Measurements from ENCODE around the gene ACTR8. TPM values are rescaled to one million over a fixed set of nuclear protein-coding genes. Genes with fewer than 3 reads are reported as not detected.

ACTR8 gene
- total RNA-seq, 2 experiments from 2014 or later, result 39.6 to 48.7 TPM

GRCh38 chr3:53845103-53845880 is 36.7 kb downstream of the ACTR8 start:
- peaks cover 15% of the 10 kb centered on the region for H3K4me1 ChIP-seq (ENCODE audit: insufficient read depth, low read length, poor library complexity, severe bottlenecking)
- H4K20me1 ChIP-seq (ENCODE audit: insufficient read depth, low read length), result no peaks in the 10 kb centered on the region
- peak; percentile 20 for DNase-seq (ENCODE audit: low spot score)
- H2AFZ ChIP-seq (ENCODE audit: low read length), result no peak overlapping the region; the same call in 1 of the 2 replicates
- no peaks in the 10 kb centered on the region for H3K9me3 ChIP-seq (ENCODE audit: low read length)
- ChIA-PET CTCF (ENCODE audit: unreplicated experiment) (interaction anchor here (0.5 kb wide), 1 partner anchor 196 kb away, joined by 4 read pairs; no protein-coding TSS in a partner anchor), POLR2A (interaction anchor here (0.5 to 1.6 kb wide), 6 partner anchors 8 to 206 kb away, joined by 3 to 5 read pairs (median 3); partner anchors contain the start of gene ACTR8)
- H3K27ac ChIP-seq (ENCODE audit: low read depth, low read length, poor library complexity, severe bottlenecking), result no peak overlapping the region
- intact Hi-C loops (cut with micrococcal nuclease; ENCODE audit: unreplicated experiment), result loop anchor here (2.0 kb wide), 1 partner anchor 46 kb away; the partner anchor contains the start of gene SELENOK
- H3K4me2 ChIP-seq (ENCODE audit: low read length), result peak overlapping the region; percentile 60
- H3K4me3 ChIP-seq (ENCODE audit: low read depth, low read length, poor library complexity, severe bottlenecking), result peak overlapping the region; percentile 54
- no peaks in the 10 kb centered on the region for H3K9me2 ChIP-seq (ENCODE audit: insufficient read depth, low read length)
- no peaks in the 10 kb centered on the region for H3K79me2 ChIP-seq (ENCODE audit: insufficient read depth, low read depth, low read length)
- BruUV-seq (replicated peaks), result no TSS peak
- H3K36me3 ChIP-seq (ENCODE audit: insufficient read depth, low read length), result no peaks in the 10 kb centered on the region
- TF ChIP-seq EZH2phosphoT487 (IDR thresholded peaks at IDR 0.05; ENCODE audit: borderline replicate concordance, low read depth, low read length), result no peak
- 0 out of 2 replicates have a peak, but pooled peaks have one; percentile 23 for TF ChIP-seq CTCF (conservative IDR thresholded peaks at IDR 0.05; ENCODE audit: low read length)

- H3K27ac ChIP-seq (ENCODE audit: low read depth, low read length, poor library complexity, severe bottlenecking), result no peak overlapping the region
- H3K9me2 ChIP-seq (ENCODE audit: insufficient read depth, low read length), result no peaks in the 10 kb centered on the region
- no peak overlapping the region; the same call in 1 of the 2 replicates for H2AFZ ChIP-seq (ENCODE audit: low read length)
- DNase-seq (ENCODE audit: low spot score), result peak; percentile 12
- ChIA-PET POLR2A (interaction anchor here (0.5 to 1.6 kb wide), 3 partner anchors 9 to 170 kb away, joined by 3 to 5 read pairs (median 3); partner anchors contain the start of gene ACTR8), CTCF (ENCODE audit: unreplicated experiment) (no interaction called here)
- TF ChIP-seq CTCF (conservative IDR thresholded peaks at IDR 0.05; ENCODE audit: low read length), result no peak
- TF ChIP-seq EZH2phosphoT487 (IDR thresholded peaks at IDR 0.05; ENCODE audit: borderline replicate concordance, low read depth, low read length), result no peak
- H3K4me2 ChIP-seq (ENCODE audit: low read length), result peak overlapping the region; percentile 17; the same call in 1 of the 2 replicates
- peaks cover 15% of the 10 kb centered on the region for H3K4me1 ChIP-seq (ENCODE audit: insufficient read depth, low read length, poor library complexity, severe bottlenecking)
- H3K79me2 ChIP-seq (ENCODE audit: insufficient read depth, low read depth, low read length), result no peaks in the 10 kb centered on the region
- H3K9me3 ChIP-seq (ENCODE audit: low read length), result no peaks in the 10 kb centered on the region
- H4K20me1 ChIP-seq (ENCODE audit: insufficient read depth, low read length), result no peaks in the 10 kb centered on the region
- H3K36me3 ChIP-seq (ENCODE audit: insufficient read depth, low read length), result no peaks in the 10 kb centered on the region
- H3K4me3 ChIP-seq (ENCODE audit: low read depth, low read length, poor library complexity, severe bottlenecking), result no peak overlapping the region
- intact Hi-C loops (cut with micrococcal nuclease; ENCODE audit: unreplicated experiment), result loop anchor here (2.0 to 5.0 kb wide), 2 partner anchors 46 to 97 kb away; partner anchors contain the start of gene SELENOK
- BruUV-seq (replicated peaks), result no TSS peak
Observed at GRCh38 chr3:53844262-53845102, 37.5 kb downstream of the ACTR8 start.
